ENCODE measurements around the gene IL1RAPL2.
"Not testable (repeated sequence)": the region's sequence is repeated elsewhere in the genome, so short reads cannot be mapped to it uniquely, and the experiment has no call there.

Gene IL1RAPL2

GRCh38 chrX:105101378-105101777 is 535.4 kb downstream of the IL1RAPL2 start:
- no peak for DNase-seq (ENCODE audit: low read depth)
- TF ChIP-seq, protein P1, sequence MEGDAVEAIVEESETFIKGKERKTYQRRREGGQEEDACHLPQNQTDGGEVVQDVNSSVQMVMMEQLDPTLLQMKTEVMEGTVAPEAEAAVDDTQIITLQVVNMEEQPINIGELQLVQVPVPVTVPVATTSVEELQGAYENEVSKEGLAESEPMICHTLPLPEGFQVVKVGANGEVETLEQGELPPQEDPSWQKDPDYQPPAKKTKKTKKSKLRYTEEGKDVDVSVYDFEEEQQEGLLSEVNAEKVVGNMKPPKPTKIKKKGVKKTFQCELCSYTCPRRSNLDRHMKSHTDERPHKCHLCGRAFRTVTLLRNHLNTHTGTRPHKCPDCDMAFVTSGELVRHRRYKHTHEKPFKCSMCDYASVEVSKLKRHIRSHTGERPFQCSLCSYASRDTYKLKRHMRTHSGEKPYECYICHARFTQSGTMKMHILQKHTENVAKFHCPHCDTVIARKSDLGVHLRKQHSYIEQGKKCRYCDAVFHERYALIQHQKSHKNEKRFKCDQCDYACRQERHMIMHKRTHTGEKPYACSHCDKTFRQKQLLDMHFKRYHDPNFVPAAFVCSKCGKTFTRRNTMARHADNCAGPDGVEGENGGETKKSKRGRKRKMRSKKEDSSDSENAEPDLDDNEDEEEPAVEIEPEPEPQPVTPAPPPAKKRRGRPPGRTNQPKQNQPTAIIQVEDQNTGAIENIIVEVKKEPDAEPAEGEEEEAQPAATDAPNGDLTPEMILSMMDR (IDR thresholded peaks at IDR 0.05; ENCODE audit: control insufficient read depth, extremely low read depth, insufficient read depth), result no peak
- no peak overlapping the region for H3K4me3 ChIP-seq (ENCODE audit: low read depth, low read length)

- no peak for DNase-seq (ENCODE audit: low read depth)
- TF ChIP-seq, protein P1 (IDR thresholded peaks at IDR 0.05; ENCODE audit: control insufficient read depth, extremely low read depth, insufficient read depth), result no peak
- H3K4me3 ChIP-seq (ENCODE audit: low read depth, low read length), result no peak overlapping the region
Measured at GRCh38 chrX:105109936-105110335, 543.9 kb downstream of the IL1RAPL2 start.

DNA sequence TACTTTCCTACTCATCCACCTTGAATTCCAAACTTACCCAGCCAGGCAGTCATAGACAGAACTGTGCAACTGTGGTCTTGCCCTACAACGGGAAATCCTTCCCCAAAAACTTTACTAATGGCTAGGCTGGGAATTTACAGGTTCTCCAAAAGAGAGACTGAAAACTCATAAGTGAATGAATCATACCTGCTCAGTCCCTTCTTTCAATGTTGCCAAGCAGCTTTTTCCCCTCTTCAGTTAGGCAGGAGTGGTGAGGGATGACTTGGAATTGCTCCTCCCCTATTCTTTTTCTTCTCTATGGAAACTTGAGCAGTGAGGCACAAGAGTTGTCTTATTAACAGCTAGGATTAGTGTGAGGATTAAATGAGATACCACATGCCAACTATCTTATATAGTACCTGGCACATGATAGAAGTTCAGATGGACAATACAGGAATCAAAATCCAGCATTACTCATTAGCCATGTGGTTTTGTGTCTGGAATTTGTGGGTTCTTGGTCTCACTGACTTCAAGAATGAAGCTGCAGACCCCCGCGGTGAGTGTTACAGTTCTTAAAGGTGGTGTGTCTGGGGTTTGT is 548.6 kb downstream of the IL1RAPL2 start:
- no peak for DNase-seq (ENCODE audit: low read depth)
- H3K4me3 ChIP-seq (ENCODE audit: low read depth, low read length), result no peak overlapping the region
- TF ChIP-seq, protein P1 (IDR thresholded peaks at IDR 0.05; ENCODE audit: control insufficient read depth, extremely low read depth, insufficient read depth), result no peak

GRCh38 chrX:105115596-105116320 is 549.8 kb downstream of the IL1RAPL2 start:
- H3K4me3 ChIP-seq (ENCODE audit: low read depth, low read length); DNase-seq (ENCODE audit: low read depth): not testable (repeated sequence)

- no peak for DNase-seq (ENCODE audit: low read depth)
Measured at GRCh38 chrX:105116486-105116885, 550.5 kb downstream of the IL1RAPL2 start.

DNA sequence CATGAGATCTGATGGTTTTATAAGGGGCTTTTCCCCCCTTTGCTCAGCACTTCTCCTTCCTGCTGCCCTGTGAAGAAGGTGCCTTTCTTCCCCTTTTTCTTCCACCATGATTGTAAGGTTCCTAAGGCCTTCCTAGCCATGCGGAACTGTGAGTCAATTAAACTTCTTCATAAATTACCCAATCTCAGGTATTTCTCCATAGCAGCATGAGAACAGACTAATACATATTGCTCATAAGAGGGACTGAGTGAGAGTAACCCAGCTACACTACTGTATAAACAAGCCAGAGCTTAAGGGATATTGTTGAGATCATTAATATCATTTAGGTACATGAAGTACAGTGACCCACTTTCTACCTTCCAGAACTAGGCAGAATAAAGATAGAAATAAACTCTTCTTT is 551.6 kb downstream of the IL1RAPL2 start:
- DNase-seq (ENCODE audit: low read depth), result no peak
- no peak overlapping the region for H3K4me3 ChIP-seq (ENCODE audit: low read depth, low read length)
- TF ChIP-seq, protein P1 (IDR thresholded peaks at IDR 0.05; ENCODE audit: control insufficient read depth, extremely low read depth, insufficient read depth), result no peak

More at GRCh38 chrX:105116486-105116885, 550.5 kb downstream of the IL1RAPL2 start:
- H3K4me3 ChIP-seq (ENCODE audit: low read depth, low read length), result no peak overlapping the region
- TF ChIP-seq, protein P1 (IDR thresholded peaks at IDR 0.05; ENCODE audit: control insufficient read depth, extremely low read depth, insufficient read depth), result no peak

- no peak overlapping the region for H3K4me3 ChIP-seq (ENCODE audit: low read depth, low read length)
- DNase-seq (ENCODE audit: low read depth), result no peak
- TF ChIP-seq, protein P1 (IDR thresholded peaks at IDR 0.05; ENCODE audit: control insufficient read depth, extremely low read depth, insufficient read depth), result no peak
Measured at GRCh38 chrX:105120463-105120862, 554.5 kb downstream of the IL1RAPL2 start.
